Measurements from ENCODE around the gene TBCB.
A peak's percentile ranks its signal among the peaks of the same experiment; 100 is the strongest.

Gene TBCB

GRCh38 chr19:36113425-36113824 is 1.8 kb upstream of the TBCB start:
- Histone ChIP-seq H3K27me3 (no peaks in the 10 kb centered on the region), H3K9me3 (no peaks in the 10 kb centered on the region), H3K36me3 (peaks cover 20% of the 10 kb centered on the region), H3K4me3 (ENCODE audit: low read depth, low read length) (peak overlapping the region; percentile 90), H3K4me1 (no peaks in the 10 kb centered on the region)
- DNase-seq = no peak
- no peak for TF ChIP-seq CTCF (IDR thresholded peaks at IDR 0.05; ENCODE audit: low read depth, low read length)

- Histone ChIP-seq H3K4me3 (ENCODE audit: low read depth, low read length) (peak overlapping the region; percentile 90), H3K36me3 (peaks cover 20% of the 10 kb centered on the region), H3K9me3 (no peaks in the 10 kb centered on the region), H3K27me3 (no peaks in the 10 kb centered on the region), H3K4me1 (no peaks in the 10 kb centered on the region)
- DNase-seq = no peak
- TF ChIP-seq CTCF (IDR thresholded peaks at IDR 0.05; ENCODE audit: low read depth, low read length) = 0 out of 2 replicates have a peak, but pooled peaks have one; percentile 0
These were observed 1.2 kb upstream of the TBCB start for GRCh38 chr19:36113894-36114720.

GRCh38 chr19:36114721-36115452 is 381 bp upstream of the TBCB start, which contains the start of gene POLR2I:
TSS of gene POLR2I (minus strand) at chr19:36114875. CDS start at chr19:36114856, 19 bp downstream.
- peak; percentile 99 for DNase-seq
- TF ChIP-seq CTCF (IDR thresholded peaks at IDR 0.05; ENCODE audit: low read depth, low read length) = no peak
- Histone ChIP-seq H3K36me3 (peaks cover 20% of the 10 kb centered on the region), H3K4me3 (ENCODE audit: low read depth, low read length) (peak within 1 kb of the TSS; percentile 90), H3K27me3 (no peaks in the 10 kb centered on the region), H3K4me1 (no peaks in the 10 kb centered on the region), H3K9me3 (no peaks in the 10 kb centered on the region)

GRCh38 chr19:36116344-36116637 is 1.0 kb downstream of the TBCB start:
- Histone ChIP-seq H3K4me3 (ENCODE audit: low read depth, low read length) (peak overlapping the region; percentile 56), H3K4me1 (no peaks in the 10 kb centered on the region)
- TF ChIP-seq CTCF (IDR thresholded peaks at IDR 0.05; ENCODE audit: low read depth, low read length) = no peak

GRCh38 chr19:36120092-36120983 is 5.1 kb downstream of the TBCB start:
- Histone ChIP-seq H3K9me3 (no peaks in the 10 kb centered on the region), H3K4me1 (no peaks in the 10 kb centered on the region), H3K27me3 (no peaks in the 10 kb centered on the region), H3K4me3 (ENCODE audit: low read depth, low read length) (no peak overlapping the region), H3K36me3 (peaks cover 10% of the 10 kb centered on the region)
- DNase-seq = peak; percentile 58
- TF ChIP-seq CTCF (IDR thresholded peaks at IDR 0.05; ENCODE audit: low read depth, low read length) = no peak

More at GRCh38 chr19:36116344-36116637, 1.0 kb downstream of the TBCB start:
- peaks cover 20% of the 10 kb centered on the region for H3K36me3 ChIP-seq
- no peaks in the 10 kb centered on the region for H3K27me3 ChIP-seq
- H3K9me3 ChIP-seq = no peaks in the 10 kb centered on the region
- DNase-seq = no peak

Data from BE2C (cell line).